ENCODE measurements around the gene PSAT1.

DNA sequence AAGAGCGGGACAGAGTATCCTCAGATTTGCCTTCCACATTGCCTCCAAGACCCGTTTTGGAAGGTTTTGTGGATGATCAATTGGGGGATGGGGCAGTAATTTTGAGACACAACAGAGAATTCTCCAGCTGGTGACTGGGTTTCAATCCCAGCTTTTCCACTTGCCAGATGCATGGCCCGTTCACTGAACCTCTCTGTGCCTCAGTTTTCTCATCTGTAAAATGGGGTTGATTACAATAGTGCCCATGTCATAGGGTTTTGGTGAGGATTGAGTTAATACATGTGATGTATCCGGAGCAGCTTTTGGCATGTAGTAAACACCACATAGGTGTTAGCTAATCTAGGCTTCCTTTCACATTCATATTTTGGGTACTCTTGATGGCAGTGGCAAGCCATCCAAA lies 59.7 kb downstream of the PSAT1 start:
- TF ChIP-seq EZH2 (IDR thresholded peaks at IDR 0.05): no peak
- TF ChIP-seq, protein P1, sequence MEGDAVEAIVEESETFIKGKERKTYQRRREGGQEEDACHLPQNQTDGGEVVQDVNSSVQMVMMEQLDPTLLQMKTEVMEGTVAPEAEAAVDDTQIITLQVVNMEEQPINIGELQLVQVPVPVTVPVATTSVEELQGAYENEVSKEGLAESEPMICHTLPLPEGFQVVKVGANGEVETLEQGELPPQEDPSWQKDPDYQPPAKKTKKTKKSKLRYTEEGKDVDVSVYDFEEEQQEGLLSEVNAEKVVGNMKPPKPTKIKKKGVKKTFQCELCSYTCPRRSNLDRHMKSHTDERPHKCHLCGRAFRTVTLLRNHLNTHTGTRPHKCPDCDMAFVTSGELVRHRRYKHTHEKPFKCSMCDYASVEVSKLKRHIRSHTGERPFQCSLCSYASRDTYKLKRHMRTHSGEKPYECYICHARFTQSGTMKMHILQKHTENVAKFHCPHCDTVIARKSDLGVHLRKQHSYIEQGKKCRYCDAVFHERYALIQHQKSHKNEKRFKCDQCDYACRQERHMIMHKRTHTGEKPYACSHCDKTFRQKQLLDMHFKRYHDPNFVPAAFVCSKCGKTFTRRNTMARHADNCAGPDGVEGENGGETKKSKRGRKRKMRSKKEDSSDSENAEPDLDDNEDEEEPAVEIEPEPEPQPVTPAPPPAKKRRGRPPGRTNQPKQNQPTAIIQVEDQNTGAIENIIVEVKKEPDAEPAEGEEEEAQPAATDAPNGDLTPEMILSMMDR (IDR thresholded peaks at IDR 0.05): no peak
